Measurements from ENCODE around the gene PCBP3. TPM values are rescaled to one million over a fixed set of nuclear protein-coding genes. Genes with fewer than 3 reads are reported as not detected.

The PCBP3 gene
- total and polyA plus RNA-seq, 4 donors: 0.36 to 1.6 (median 0.42) TPM

- TF ChIP-seq REST (IDR thresholded peaks at IDR 0.05) (no peak), RAD21 (IDR thresholded peaks at IDR 0.05) (no peak), JUND (IDR thresholded peaks at IDR 0.05) (no peak), NR2F2 (IDR thresholded peaks at IDR 0.05) (no peak)
Measured at GRCh38 chr21:45910155-45910547, 266.6 kb downstream of the PCBP3 start (continued).

- TF ChIP-seq RXRA (IDR thresholded peaks at IDR 0.05) (no peak), REST (IDR thresholded peaks at IDR 0.05) (no peak), FOXA2 (IDR thresholded peaks at IDR 0.05) (no peak), CTCF (IDR thresholded peaks at IDR 0.05; ENCODE audit: low read depth, low read length, missing input control) (no peak), ATF3 (IDR thresholded peaks at IDR 0.05) (no peak), ZBTB33 (IDR thresholded peaks at IDR 0.05) (no peak), HNF4A (conservative IDR thresholded peaks at IDR 0.05) (no peak), NR2F2 (IDR thresholded peaks at IDR 0.05) (no peak), GABPA (IDR thresholded peaks at IDR 0.05 in 1 of 2, conservative IDR thresholded peaks at IDR 0.05 in 1 of 2) (no peak), YY1 (IDR thresholded peaks at IDR 0.05) (no peak), JUND (IDR thresholded peaks at IDR 0.05) (no peak), RAD21 (IDR thresholded peaks at IDR 0.05) (no peak), HNF4G (IDR thresholded peaks at IDR 0.05) (no peak), TAF1 (conservative IDR thresholded peaks at IDR 0.05) (no peak), SP1 (IDR thresholded peaks at IDR 0.05) (no peak), EGR1 (IDR thresholded peaks at IDR 0.05; ENCODE audit: low read depth in 2 of 2) (no peak), FOXA1 (IDR thresholded peaks at IDR 0.05) (no peak), MAX (IDR thresholded peaks at IDR 0.05) (no peak)
- Histone ChIP-seq H3K36me3 (ENCODE audit: control insufficient read depth in 4 of 4, insufficient read depth in 3 of 4, low read depth in 1 of 4, low read length in 3 of 4) (no peaks in the 10 kb centered on the region), H3K27me3 (ENCODE audit: control insufficient read depth in 4 of 4, insufficient read depth in 4 of 4, low read length in 3 of 4) (no peaks in the 10 kb centered on the region), H3K27ac (ENCODE audit: low read depth in 1 of 2, low read length in 2 of 2) (no peak overlapping the region), H3K9ac (ENCODE audit: low read depth in 1 of 2, low read length in 2 of 2) (no peak overlapping the region), H3K4me1 (ENCODE audit: control insufficient read depth in 4 of 4, insufficient read depth in 4 of 4, low read length in 3 of 4) (no peaks in the 10 kb centered on the region), H3K9me3 (ENCODE audit: control insufficient read depth in 4 of 4, low read length in 3 of 4) (no peaks in the 10 kb centered on the region), H3K4me3 (ENCODE audit: low read depth in 1 of 3, low read length in 3 of 3) (no peak overlapping the region)
- no peak for DNase-seq (ENCODE audit: low spot score)
- 85% methylated on average over 28 of the region's 28 CpGs for WGBS
Measured at GRCh38 chr21:45910548-45911221, 267.2 kb downstream of the PCBP3 start.
